RWPE2 (cell line): ENCODE results near the gene ZNF532.

Experiments
- ATAC-seq: fragments of 200-7000 bp; cut with Tn5 transposase; 3 replicates; pipeline ENCODE4 v1.9.1; 2021; ENCODE audit warnings: low read depth
- DNase-seq: peaks from one replicate; pipeline ENCODE4 v3.0.0-alpha.2; 2020; ENCODE audit warnings: low spot score
- H3K27ac ChIP-seq: fragments of 450-650 bp; 2 replicates; pipeline ENCODE4 v1.5.1; 2017; ENCODE audit warnings: mild to moderate bottlenecking; ENCODE audit not compliant: poor library complexity, severe bottlenecking
- H3K27me3 ChIP-seq: fragments of 250-450 bp; sonication (Bioruptor Pico); 2 replicates; pipeline ENCODE4 v1.5.1; 2021; ENCODE audit warnings: mild to moderate bottlenecking, moderate library complexity; ENCODE audit not compliant: insufficient read depth, poor library complexity, severe bottlenecking
- H3K36me3 ChIP-seq: fragments of 250-450 bp; sonication (Bioruptor Pico); 2 replicates; pipeline ENCODE4 v1.5.1; 2020; ENCODE audit warnings: low read depth, mild to moderate bottlenecking, moderate library complexity
- H3K4me1 ChIP-seq: fragments of 250-450 bp; sonication (Bioruptor Pico); 2 replicates; pipeline ENCODE4 v1.5.1; 2021; ENCODE audit warnings: mild to moderate bottlenecking, moderate library complexity; ENCODE audit not compliant: insufficient read depth, poor library complexity, severe bottlenecking
- H3K4me3 ChIP-seq: fragments of 250-450 bp; sonication (Bioruptor Pico); 2 replicates; pipeline ENCODE4 v1.5.1; 2021; ENCODE audit warnings: mild to moderate bottlenecking, moderate library complexity; ENCODE audit not compliant: severe bottlenecking
- H3K9me3 ChIP-seq: fragments of 250-450 bp; sonication (Bioruptor Pico); 2 replicates; pipeline ENCODE4 v1.5.1; 2021; ENCODE audit warnings: mild to moderate bottlenecking, moderate library complexity; ENCODE audit not compliant: severe bottlenecking
- TF ChIP-seq, protein P1 (sequence below): fragments of 450-650 bp; IDR thresholded peaks from one replicate; pipeline ENCODE4 v1.5.1; 2017; ENCODE audit warnings: mild to moderate bottlenecking, moderate library complexity; ENCODE audit not compliant: poor library complexity, severe bottlenecking

Gene ZNF532

DNA sequence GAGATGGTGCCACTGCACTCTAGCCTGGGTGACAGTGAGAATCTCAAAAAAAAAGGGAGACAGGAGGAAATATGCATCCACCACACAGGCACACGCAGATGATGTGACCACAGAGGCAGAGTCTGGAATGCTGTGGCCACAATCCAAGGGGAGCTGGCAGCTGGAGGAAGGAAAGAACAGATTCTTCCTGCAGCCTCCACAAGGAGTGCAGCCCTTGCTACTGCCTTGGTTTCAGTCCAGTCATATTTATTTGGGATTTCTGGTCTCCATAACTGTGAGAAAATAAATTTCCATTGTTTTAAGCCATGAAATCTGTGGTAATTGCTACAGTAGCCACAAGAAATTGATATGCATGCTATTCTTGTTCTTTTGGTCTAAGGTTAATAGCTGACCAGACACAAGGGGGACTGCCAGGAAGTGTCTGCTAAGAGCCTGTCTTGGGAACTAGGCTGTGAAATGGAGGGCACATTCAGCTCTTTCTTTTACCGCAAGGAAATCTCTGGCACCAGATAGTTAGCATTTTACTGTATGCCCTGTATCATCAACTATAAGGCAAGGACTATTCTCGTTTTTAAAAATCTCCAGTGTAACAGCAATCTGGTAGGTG, 141.9 kb downstream of the ZNF532 start:
- ATAC-seq (no peak), DNase-seq (no peak)
- Histone ChIP-seq H3K9me3 (no peaks in the 10 kb centered on the region), H3K27me3 (no peaks in the 10 kb centered on the region), H3K4me1 (peaks cover 12% of the 10 kb centered on the region), H3K27ac (peak overlapping the region; percentile 88), H3K36me3 (no peaks in the 10 kb centered on the region), H3K4me3 (no peak overlapping the region)
- TF ChIP-seq, protein P1, sequence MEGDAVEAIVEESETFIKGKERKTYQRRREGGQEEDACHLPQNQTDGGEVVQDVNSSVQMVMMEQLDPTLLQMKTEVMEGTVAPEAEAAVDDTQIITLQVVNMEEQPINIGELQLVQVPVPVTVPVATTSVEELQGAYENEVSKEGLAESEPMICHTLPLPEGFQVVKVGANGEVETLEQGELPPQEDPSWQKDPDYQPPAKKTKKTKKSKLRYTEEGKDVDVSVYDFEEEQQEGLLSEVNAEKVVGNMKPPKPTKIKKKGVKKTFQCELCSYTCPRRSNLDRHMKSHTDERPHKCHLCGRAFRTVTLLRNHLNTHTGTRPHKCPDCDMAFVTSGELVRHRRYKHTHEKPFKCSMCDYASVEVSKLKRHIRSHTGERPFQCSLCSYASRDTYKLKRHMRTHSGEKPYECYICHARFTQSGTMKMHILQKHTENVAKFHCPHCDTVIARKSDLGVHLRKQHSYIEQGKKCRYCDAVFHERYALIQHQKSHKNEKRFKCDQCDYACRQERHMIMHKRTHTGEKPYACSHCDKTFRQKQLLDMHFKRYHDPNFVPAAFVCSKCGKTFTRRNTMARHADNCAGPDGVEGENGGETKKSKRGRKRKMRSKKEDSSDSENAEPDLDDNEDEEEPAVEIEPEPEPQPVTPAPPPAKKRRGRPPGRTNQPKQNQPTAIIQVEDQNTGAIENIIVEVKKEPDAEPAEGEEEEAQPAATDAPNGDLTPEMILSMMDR: no peak

DNA sequence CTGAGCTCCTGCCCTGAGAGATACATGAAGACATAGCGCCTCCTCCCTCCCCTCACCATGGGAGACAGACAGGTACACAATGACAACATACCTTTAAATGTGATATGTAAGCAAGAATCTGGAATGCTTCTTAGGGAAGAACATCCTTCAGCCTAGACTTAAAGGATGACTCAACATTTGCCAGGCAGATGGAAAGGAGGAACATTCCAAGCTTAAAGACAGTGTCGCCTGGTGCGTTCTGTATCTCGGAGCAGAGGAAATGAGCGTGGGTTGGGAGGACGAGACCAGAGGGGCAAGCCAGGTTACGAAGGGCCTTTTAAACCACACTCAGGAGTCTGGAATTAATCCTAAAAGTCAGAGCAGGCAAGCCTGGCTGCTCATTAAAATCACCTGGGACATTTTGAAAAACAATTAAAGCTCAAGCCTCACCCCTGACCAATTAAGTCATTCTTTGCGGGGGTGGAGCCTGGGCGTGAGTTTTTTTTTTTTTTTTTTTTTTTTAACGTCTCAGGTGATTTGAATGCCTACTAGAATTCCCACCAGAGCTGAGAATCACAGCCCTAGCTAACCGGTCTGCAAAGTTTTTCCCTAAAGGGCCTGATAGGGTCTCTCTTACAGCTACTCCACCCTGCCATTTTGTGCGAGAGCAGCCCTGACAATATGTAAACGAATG, 143.8 kb downstream of the ZNF532 start:
- peak overlapping the region; percentile 88 for H3K27ac ChIP-seq
- H3K27me3 ChIP-seq: no peaks in the 10 kb centered on the region
- no peaks in the 10 kb centered on the region for H3K9me3 ChIP-seq
- TF ChIP-seq, protein P1: peak; percentile 49
- DNase-seq: no peak
- H3K4me1 ChIP-seq: peaks cover 8% of the 10 kb centered on the region
- no peaks in the 10 kb centered on the region for H3K36me3 ChIP-seq
- H3K4me3 ChIP-seq: no peak overlapping the region
- peak; percentile 98 for ATAC-seq

DNA sequence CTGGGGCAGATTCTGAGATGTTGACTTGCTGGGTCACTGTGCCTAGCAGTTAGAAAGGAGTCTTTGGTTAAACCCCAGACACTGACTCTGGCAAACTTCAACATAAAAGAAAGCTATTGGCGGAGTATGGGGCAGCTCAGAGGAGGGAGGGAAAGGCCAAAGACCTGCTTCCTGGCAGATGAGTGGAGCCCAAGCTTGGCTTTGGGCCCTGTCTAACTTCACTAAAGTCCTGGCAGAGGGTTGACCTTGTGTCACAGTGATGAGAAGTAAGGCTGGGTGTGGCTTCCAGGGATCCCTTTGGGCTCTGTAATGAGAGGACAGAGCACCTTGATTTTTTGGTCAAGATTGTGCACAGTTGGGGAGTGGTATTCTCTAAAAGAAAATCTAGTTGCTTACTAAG, 145.2 kb downstream of the ZNF532 start:
- TF ChIP-seq, protein P1: no peak
- Histone ChIP-seq H3K36me3 (no peaks in the 10 kb centered on the region), H3K9me3 (no peaks in the 10 kb centered on the region), H3K27me3 (no peaks in the 10 kb centered on the region), H3K27ac (peak overlapping the region; percentile 88), H3K4me3 (no peak overlapping the region), H3K4me1 (peaks cover 6% of the 10 kb centered on the region)
- DNase-seq (no peak), ATAC-seq (no peak)

DNA sequence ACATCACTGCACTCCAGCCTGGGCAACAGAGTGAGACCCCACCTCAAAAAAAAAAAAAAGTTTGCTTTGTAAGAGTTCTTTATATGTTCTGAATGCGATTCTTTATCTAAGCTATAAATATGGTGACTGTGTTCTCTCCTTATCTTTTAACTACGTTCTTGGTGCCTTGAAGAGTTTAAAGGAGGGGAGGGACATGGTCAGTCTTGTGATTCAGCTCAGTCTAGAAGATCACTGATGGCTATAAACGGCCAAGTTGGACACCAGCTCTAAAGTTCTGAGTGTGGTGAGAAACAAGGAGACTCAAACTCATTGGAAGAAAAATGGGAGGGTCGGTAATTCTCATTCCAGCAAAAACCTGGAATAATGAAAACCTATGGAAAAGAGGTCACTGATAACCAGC, 146.6 kb downstream of the ZNF532 start:
- ATAC-seq: no peak
- no peak overlapping the region for H3K27ac ChIP-seq
- no peak for DNase-seq
- H3K36me3 ChIP-seq: no peaks in the 10 kb centered on the region
- no peaks in the 10 kb centered on the region for H3K9me3 ChIP-seq
- H3K27me3 ChIP-seq: no peaks in the 10 kb centered on the region
- no peak overlapping the region for H3K4me3 ChIP-seq
- TF ChIP-seq, protein P1: no peak
- H3K4me1 ChIP-seq: peaks cover 6% of the 10 kb centered on the region

DNA sequence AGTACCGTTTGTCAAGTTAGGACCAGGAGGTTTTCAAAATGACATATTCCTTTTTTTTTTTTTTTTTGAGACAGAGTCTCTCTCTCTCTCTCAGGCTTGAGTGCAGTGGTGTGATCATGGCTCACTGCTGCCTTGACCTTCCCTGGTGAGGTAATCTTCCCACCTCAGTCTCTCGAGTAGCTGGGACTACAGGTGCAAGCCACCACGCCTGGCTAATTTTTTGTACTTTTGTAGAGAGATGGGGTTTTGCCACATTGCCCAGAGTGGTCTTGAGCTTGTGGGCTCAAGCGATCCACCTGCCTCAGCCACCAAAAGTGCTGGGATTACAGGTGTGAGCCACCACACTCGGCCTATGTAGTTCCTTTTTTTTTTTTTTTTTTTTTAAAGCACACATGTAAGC, 147.1 kb downstream of the ZNF532 start:
- Histone ChIP-seq H3K27ac (no peak overlapping the region), H3K27me3 (no peaks in the 10 kb centered on the region), H3K9me3 (no peaks in the 10 kb centered on the region), H3K4me1 (peaks cover 6% of the 10 kb centered on the region), H3K4me3 (no peak overlapping the region), H3K36me3 (no peaks in the 10 kb centered on the region)
- TF ChIP-seq, protein P1: no peak
- no peak for ATAC-seq
- no peak for DNase-seq
